OCI-LY1 (cell line): Measurements from ENCODE around the gene PCNT.

ENCODE experiments used
- H2AFZ ChIP-seq: fragments of 200-600 bp; sonication (generic), shearing (Covaris generic); 2 replicates; pipeline ENCODE4 v1.6.0; 2014; ENCODE audit warnings: antibody characterized with exemption, mild to moderate bottlenecking, low read length
- H3F3A ChIP-seq: fragments of 200-600 bp; sonication (generic), shearing (Covaris generic); 2 replicates; pipeline ENCODE4 v1.6.0; 2014; ENCODE audit warnings: mild to moderate bottlenecking, antibody characterized with exemption, low read length, moderate library complexity; ENCODE audit not compliant: insufficient read depth
- H3K27ac ChIP-seq: fragments of 200-600 bp; sonication (generic); 2 replicates; pipeline ENCODE4 v1.5.1; 2014; ENCODE audit warnings: low read length, mixed run types, mild to moderate bottlenecking, low read depth; ENCODE audit not compliant: poor library complexity, severe bottlenecking
- H3K27me3 ChIP-seq: fragments of 200-600 bp; sonication (generic); 2 replicates; pipeline ENCODE4 v1.6.0; 2014; ENCODE audit warnings: antibody characterized with exemption, mild to moderate bottlenecking, low read length, moderate library complexity; ENCODE audit not compliant: insufficient read depth
- H3K36me3 ChIP-seq: fragments of 200-600 bp; sonication (generic); 2 replicates; pipeline ENCODE4 v1.6.1; 2014; ENCODE audit warnings: mild to moderate bottlenecking, antibody characterized with exemption, low read length, moderate library complexity, mixed read lengths; ENCODE audit not compliant: insufficient read depth
- H3K4me1 ChIP-seq: fragments of 200-600 bp; sonication (generic); 2 replicates; pipeline ENCODE4 v1.5.1; 2014; ENCODE audit warnings: mild to moderate bottlenecking, low read length, moderate library complexity; ENCODE audit not compliant: insufficient read depth, severe bottlenecking
- H3K4me2 ChIP-seq: fragments of 200-600 bp; sonication (generic), shearing (Covaris generic); 2 replicates; pipeline ENCODE4 v1.6.1; 2014; ENCODE audit warnings: low read length
- H3K4me3 ChIP-seq: fragments of 200-600 bp; sonication (generic); 2 replicates; pipeline ENCODE4 v1.5.1; 2014; ENCODE audit warnings: low read length, low read depth, mild to moderate bottlenecking, mixed read lengths; ENCODE audit not compliant: poor library complexity, severe bottlenecking
- H3K79me2 ChIP-seq: fragments of 200-600 bp; shearing (Covaris generic); 2 replicates; pipeline ENCODE4 v1.6.1; 2016; ENCODE audit warnings: mixed run types, low read length, mixed read lengths; ENCODE audit not compliant: insufficient read depth
- H3K9ac ChIP-seq: fragments of 200-600 bp; sonication (generic), shearing (Covaris generic); 2 replicates; pipeline ENCODE4 v1.6.1; 2014; ENCODE audit warnings: mild to moderate bottlenecking, low read length, mixed read lengths
- H3K9me2 ChIP-seq: fragments of 200-600 bp; sonication (generic), shearing (Covaris generic); 2 replicates; pipeline ENCODE4 v1.6.1; 2014; ENCODE audit warnings: low read depth, mild to moderate bottlenecking, low read length, mixed read lengths
- H3K9me3 ChIP-seq: fragments of 200-600 bp; shearing (Covaris generic); 2 replicates; pipeline ENCODE4 v1.6.1; 2014; ENCODE audit warnings: low read length, mixed read lengths
- H4K20me1 ChIP-seq: fragments of 200-600 bp; sonication (generic), shearing (Covaris generic); 2 replicates; pipeline ENCODE4 v1.6.0; 2016; ENCODE audit warnings: mild to moderate bottlenecking, low read length; ENCODE audit not compliant: insufficient read depth
- EZH2 ChIP-seq: fragments of 200-600 bp; sonication (generic), shearing (Covaris generic); IDR thresholded peaks from 2 replicates; pipeline ENCODE4 v1.8.0; 2017; ENCODE audit warnings: borderline replicate concordance, mixed run types, mild to moderate bottlenecking, antibody characterized with exemption, low read length, moderate library complexity, mixed read lengths
- TF ChIP-seq, protein P1 (sequence below): fragments of 200-600 bp; sonication (generic), shearing (Covaris generic); IDR thresholded peaks from 2 replicates; pipeline ENCODE4 v1.5.1; 2017; ENCODE audit warnings: mild to moderate bottlenecking, antibody characterized with exemption, low read length, moderate library complexity, mixed read lengths

Gene PCNT

DNA sequence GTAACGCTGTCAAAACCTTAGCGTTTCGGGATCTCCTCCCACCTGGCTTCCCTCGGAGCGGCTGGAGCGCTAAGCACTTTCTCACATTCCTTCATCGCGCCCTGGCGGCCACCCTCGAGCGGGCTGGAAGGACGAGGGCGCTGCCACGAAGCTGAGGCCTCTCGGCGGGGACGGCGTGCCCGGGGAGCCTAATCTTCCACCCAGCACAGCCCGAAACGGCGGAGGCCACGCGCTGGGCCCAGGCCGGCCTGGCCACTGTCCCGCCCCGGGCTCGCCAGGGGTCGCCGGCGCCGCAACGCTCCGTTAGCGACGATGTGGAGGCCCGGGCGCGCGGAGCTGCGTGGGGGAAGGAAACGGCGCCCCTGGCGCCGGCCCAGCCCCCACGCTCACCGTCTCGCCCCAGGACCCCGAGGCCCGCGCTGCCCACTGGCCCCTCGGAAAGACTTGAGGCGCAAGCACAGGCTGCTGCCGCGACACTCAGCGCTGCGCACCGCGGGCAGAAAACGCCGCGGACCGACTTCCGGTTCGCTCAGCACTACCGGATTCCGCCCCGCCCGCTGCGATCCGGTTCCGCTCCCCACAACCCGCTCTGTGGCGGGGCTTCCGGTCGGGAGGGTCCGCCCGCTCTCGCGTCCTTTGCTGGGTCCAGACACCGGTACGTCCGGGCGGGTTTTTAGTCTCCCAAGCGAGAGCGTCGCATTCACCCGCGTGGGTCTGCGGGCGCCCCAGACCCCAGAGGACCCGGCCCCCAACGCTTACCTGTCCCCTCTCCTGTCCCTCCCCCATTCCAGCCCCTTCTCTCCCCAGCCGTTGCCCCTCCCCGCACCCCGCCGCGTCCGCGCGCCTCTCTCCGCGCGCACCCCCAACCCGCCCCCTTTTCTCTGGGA, 38.0 kb upstream of the PCNT start, which contains the start of gene YBEY:
TSS of gene YBEY (plus strand) at position 582 of the 887 bp plus-strand sequence. CDS start 572 bp downstream, outside the sequence.
- no peaks in the 10 kb centered on the region for H3K27me3 ChIP-seq
- H3K36me3 ChIP-seq, result peaks cover 23% of the 10 kb centered on the region
- no peaks in the 10 kb centered on the region for H3K9me3 ChIP-seq
- H3K4me2 ChIP-seq, result peak within 1 kb of the TSS; percentile 93
- H4K20me1 ChIP-seq, result no peaks in the 10 kb centered on the region
- H2AFZ ChIP-seq, result no peak within 1 kb of the TSS
- H3K4me1 ChIP-seq, result peaks cover 46% of the 10 kb centered on the region
- peak within 1 kb of the TSS; percentile 77 for H3K27ac ChIP-seq
- no peaks in the 10 kb centered on the region for H3K9me2 ChIP-seq
- H3F3A ChIP-seq, result no peaks in the 10 kb centered on the region; the same call in 1 of the 2 replicates
- TF ChIP-seq EZH2, result no peak
- TF ChIP-seq, protein P1, sequence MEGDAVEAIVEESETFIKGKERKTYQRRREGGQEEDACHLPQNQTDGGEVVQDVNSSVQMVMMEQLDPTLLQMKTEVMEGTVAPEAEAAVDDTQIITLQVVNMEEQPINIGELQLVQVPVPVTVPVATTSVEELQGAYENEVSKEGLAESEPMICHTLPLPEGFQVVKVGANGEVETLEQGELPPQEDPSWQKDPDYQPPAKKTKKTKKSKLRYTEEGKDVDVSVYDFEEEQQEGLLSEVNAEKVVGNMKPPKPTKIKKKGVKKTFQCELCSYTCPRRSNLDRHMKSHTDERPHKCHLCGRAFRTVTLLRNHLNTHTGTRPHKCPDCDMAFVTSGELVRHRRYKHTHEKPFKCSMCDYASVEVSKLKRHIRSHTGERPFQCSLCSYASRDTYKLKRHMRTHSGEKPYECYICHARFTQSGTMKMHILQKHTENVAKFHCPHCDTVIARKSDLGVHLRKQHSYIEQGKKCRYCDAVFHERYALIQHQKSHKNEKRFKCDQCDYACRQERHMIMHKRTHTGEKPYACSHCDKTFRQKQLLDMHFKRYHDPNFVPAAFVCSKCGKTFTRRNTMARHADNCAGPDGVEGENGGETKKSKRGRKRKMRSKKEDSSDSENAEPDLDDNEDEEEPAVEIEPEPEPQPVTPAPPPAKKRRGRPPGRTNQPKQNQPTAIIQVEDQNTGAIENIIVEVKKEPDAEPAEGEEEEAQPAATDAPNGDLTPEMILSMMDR, result peak; percentile 31; the same call in 1 of the 2 replicates
- H3K79me2 ChIP-seq, result peaks cover 34% of the 10 kb centered on the region
- H3K4me3 ChIP-seq, result peak within 1 kb of the TSS; percentile 94
- peak within 1 kb of the TSS; percentile 94 for H3K9ac ChIP-seq

DNA sequence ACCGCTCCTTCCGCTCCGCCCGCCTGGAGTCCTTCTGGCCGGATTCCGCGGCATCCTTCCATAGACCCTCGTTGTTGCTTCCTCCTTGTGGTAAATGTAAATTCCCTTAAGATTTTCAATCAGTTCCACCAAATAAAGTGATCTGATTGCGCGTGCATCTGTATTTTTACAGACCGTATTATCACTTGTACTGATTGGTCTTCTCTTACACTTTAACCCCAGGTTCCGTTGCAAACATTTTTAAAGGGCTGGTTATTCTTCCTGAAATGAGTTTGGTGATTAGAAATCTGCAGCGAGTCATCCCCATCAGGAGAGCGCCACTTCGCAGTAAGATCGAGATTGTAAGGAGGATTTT, 37.3 kb upstream of the PCNT start:
- H3K9ac ChIP-seq, result peak overlapping the region; percentile 94
- H3K9me3 ChIP-seq, result no peaks in the 10 kb centered on the region
- no peak overlapping the region for H2AFZ ChIP-seq
- H3K9me2 ChIP-seq, result no peaks in the 10 kb centered on the region
- H3F3A ChIP-seq, result no peaks in the 10 kb centered on the region; the same call in 1 of the 2 replicates
- peak overlapping the region; percentile 93 for H3K4me2 ChIP-seq
- H3K4me3 ChIP-seq, result peak overlapping the region; percentile 94
- peaks cover 30% of the 10 kb centered on the region for H3K79me2 ChIP-seq
- no peaks in the 10 kb centered on the region for H3K27me3 ChIP-seq
- H3K27ac ChIP-seq, result peak overlapping the region; percentile 77
- H3K4me1 ChIP-seq, result peaks cover 46% of the 10 kb centered on the region
- peaks cover 25% of the 10 kb centered on the region for H3K36me3 ChIP-seq
- H4K20me1 ChIP-seq, result no peaks in the 10 kb centered on the region
- TF ChIP-seq, protein P1, result no peak
- no peak for TF ChIP-seq EZH2

DNA sequence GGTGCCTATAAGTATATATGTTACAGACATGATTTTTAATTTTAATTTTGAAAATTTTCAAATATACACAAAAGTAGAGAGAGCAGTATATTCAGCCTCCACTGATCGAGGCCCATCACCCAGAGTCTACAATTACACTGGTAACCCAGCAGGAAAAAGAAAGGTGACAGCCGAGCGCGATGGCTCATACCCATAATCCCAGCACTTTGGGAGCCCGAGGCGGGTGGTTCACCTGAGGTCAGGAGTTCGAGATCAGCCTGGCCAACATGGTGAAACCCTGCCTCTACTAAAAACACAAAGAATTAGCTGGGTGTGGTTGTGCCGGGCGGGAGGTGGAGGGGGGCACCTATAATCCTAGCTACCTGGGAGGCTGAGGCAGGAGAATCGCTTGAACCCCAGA, 36.4 kb upstream of the PCNT start:
- H3K79me2 ChIP-seq, result peaks cover 24% of the 10 kb centered on the region
- TF ChIP-seq, protein P1, result no peak
- no peak for TF ChIP-seq EZH2
- H3K27me3 ChIP-seq, result no peaks in the 10 kb centered on the region
- no peaks in the 10 kb centered on the region for H3K9me2 ChIP-seq
- peak overlapping the region; percentile 93; the same call in 1 of the 2 replicates for H3K4me2 ChIP-seq
- no peak overlapping the region; the same call in 1 of the 2 replicates for H3K9ac ChIP-seq
- peaks cover 30% of the 10 kb centered on the region for H3K36me3 ChIP-seq
- no peaks in the 10 kb centered on the region; the same call in 1 of the 2 replicates for H3F3A ChIP-seq
- no peaks in the 10 kb centered on the region for H4K20me1 ChIP-seq
- H3K9me3 ChIP-seq, result no peaks in the 10 kb centered on the region
- H3K4me3 ChIP-seq, result peak overlapping the region; percentile 94
- H3K4me1 ChIP-seq, result peaks cover 46% of the 10 kb centered on the region
- H3K27ac ChIP-seq, result peak overlapping the region; percentile 77
- no peak overlapping the region for H2AFZ ChIP-seq
